ENCODE data around the gene PLEKHA4. TPM values are rescaled to one million over a fixed set of nuclear protein-coding genes. Genes with fewer than 3 reads are reported as not detected.
A peak's percentile ranks its signal among the peaks of the same experiment; 100 is the strongest.

Gene PLEKHA4
- total RNA-seq, 4 donors from 2014 or later, result 211 to 444 (median 282) TPM

DNA sequence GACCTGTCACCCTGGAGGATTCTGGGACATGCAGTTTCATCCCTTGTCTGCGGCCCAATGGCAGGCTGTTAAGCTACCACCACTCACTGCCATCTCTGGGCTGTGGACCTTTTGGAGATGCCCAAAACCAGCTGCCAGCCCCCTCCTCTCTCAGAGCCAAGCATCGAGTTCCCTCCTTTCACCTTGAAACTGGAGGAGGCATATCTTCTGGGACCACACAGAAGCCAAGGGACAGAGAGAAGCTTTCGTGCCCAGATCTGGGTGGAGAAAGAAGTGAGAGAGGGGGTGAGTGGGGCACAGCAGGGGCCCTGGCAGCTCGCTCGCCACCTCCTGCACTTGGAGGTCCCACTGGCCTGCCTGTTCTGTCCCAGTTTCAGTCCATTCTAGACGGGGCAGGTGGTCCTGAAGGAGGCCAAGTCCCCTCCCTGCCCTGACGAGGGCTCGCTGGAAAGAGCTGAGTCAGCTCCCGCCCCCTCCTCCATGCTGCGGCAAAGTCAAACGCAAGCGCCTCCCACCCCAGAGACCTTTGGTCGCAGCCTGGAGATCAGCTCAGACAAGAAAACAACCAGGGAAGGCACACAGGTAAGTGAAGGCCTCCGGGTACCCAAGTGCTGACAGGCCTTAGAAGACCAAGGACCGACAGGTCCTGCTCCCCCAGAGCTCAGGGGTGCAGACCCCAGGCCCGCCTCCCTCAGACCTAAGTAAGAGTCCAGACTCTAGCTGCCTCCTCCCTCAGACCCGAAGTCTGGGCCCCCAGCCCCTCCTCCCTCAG is 61.4 kb downstream of the PLEKHA4 start:
- TF ChIP-seq POLR2A (IDR thresholded peaks at IDR 0.05) (no peak), EP300 (IDR thresholded peaks at IDR 0.05) (no peak)
- TF ChIP-seq, protein P1, sequence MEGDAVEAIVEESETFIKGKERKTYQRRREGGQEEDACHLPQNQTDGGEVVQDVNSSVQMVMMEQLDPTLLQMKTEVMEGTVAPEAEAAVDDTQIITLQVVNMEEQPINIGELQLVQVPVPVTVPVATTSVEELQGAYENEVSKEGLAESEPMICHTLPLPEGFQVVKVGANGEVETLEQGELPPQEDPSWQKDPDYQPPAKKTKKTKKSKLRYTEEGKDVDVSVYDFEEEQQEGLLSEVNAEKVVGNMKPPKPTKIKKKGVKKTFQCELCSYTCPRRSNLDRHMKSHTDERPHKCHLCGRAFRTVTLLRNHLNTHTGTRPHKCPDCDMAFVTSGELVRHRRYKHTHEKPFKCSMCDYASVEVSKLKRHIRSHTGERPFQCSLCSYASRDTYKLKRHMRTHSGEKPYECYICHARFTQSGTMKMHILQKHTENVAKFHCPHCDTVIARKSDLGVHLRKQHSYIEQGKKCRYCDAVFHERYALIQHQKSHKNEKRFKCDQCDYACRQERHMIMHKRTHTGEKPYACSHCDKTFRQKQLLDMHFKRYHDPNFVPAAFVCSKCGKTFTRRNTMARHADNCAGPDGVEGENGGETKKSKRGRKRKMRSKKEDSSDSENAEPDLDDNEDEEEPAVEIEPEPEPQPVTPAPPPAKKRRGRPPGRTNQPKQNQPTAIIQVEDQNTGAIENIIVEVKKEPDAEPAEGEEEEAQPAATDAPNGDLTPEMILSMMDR (IDR thresholded peaks at IDR 0.05), result no peak
- WGBS, 2 donors, result 64 to 73% methylated on average over 14 to 17 of the region's 17 CpGs

DNA sequence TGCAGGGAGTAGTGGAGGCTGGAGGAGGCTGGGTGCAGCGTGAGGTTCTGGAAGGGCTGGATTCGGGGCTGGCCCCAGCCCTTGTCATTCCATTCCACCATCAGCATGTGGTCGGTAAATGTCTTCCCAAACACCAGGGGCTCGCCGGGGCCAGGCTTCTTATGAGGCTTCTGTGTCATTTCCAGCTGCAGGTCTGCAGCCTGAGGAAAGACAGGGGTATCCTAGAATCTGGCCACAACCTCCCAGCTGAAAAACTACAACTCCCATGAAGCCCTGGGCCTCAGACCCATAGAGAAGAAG is 61.9 kb downstream of the PLEKHA4 start:
- no peak for TF ChIP-seq POLR2A (IDR thresholded peaks at IDR 0.05)
- no peak for DNase-seq (ENCODE audit: low spot score in 2 of 2)
- 68 to 70% methylated on average over 4 to 5 of the region's 5 CpGs for WGBS, 2 donors
- H3K4me1 ChIP-seq, result peaks cover 0 to 28% (median 11%) of the 10 kb centered on the region in 4 donors
- no peaks in the 10 kb centered on the region for H3K27me3 ChIP-seq
- no peaks in the 10 kb centered on the region for H3K9me3 ChIP-seq
- H3K27ac ChIP-seq, result peak overlapping the region in 2 of 4 donors; percentile 48 to 66
- H3K36me3 ChIP-seq, result peaks cover 0 to 16% (median 0%) of the 10 kb centered on the region in 3 donors
- H3K4me3 ChIP-seq, result no peak overlapping the region

More for the DNA sequence above, 61.4 kb downstream of the PLEKHA4 start:
- H3K27me3 ChIP-seq, result no peaks in the 10 kb centered on the region
- no peak overlapping the region for H3K4me3 ChIP-seq
- DNase-seq (ENCODE audit: low spot score in 2 of 2), result no peak
- H3K4me1 ChIP-seq, result peaks cover 0 to 34% (median 11%) of the 10 kb centered on the region in 4 donors
- no peaks in the 10 kb centered on the region for H3K9me3 ChIP-seq
- peak overlapping the region in 3 of 4 donors; percentile 28 to 66 (median 48) for H3K27ac ChIP-seq
- H3K36me3 ChIP-seq, result peaks cover 0 to 16% (median 0%) of the 10 kb centered on the region in 3 donors

DNA sequence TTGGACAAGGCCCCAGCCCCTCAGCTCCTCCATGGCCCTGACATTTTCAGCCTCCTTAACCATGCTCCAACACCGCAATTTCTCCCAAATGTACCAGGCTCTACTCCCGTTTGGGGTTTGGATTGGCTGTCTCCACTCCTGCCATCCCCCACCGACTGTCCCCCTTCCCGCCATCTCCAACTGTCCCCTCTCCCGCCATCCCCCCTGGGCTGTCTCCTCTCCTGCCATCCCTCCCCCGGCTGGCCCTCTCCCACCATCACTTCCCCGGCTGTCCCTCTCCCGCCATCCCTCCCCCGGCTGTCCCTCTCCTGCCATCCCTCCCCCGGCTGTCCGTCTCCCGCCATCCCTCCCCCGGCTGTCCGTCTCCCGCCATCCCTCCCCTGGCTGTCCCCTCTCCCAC is 63.0 kb downstream of the PLEKHA4 start:
- H3K9me3 ChIP-seq, result no peaks in the 10 kb centered on the region
- no peak overlapping the region for H3K4me3 ChIP-seq
- DNase-seq (ENCODE audit: low spot score in 2 of 2), result no peak
- no peaks in the 10 kb centered on the region for H3K27me3 ChIP-seq
- peaks cover 0 to 27% (median 11%) of the 10 kb centered on the region in 4 donors for H3K4me1 ChIP-seq
- H3K27ac ChIP-seq, result peak overlapping the region in 2 of 4 donors; percentile 43 to 60
- TF ChIP-seq, protein P1 (IDR thresholded peaks at IDR 0.05), result no peak
- TF ChIP-seq POLR2A (IDR thresholded peaks at IDR 0.05), result no peak
- TF ChIP-seq EP300 (IDR thresholded peaks at IDR 0.05), result no peak
- peaks cover 0 to 16% (median 0%) of the 10 kb centered on the region in 3 donors for H3K36me3 ChIP-seq
- WGBS, 2 donors, result 85 to 87% methylated on average over 13 to 15 of the region's 15 CpGs

DNA sequence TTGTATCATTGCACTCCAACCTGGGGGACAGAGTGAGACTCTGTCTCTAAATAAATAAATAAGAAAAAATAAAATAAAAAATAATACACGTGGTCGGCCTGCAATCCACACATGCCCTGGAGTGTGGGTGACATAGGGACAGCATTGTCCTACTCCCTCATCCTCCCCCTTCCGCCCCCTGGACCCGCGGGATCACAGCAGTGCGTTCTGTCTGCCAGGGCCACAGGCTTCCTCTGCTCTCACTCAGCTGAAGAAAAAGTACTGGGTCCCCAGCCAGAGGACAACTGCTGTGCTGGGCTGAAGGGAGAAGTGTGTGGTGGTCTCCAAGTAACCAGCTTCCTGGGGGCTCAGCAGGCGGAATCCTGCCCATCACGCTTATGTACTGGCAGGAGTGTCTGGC is 63.9 kb downstream of the PLEKHA4 start:
- TF ChIP-seq EP300 (IDR thresholded peaks at IDR 0.05) (no peak), POLR2A (IDR thresholded peaks at IDR 0.05) (no peak)
- TF ChIP-seq, protein P1 (IDR thresholded peaks at IDR 0.05), result no peak

DNA sequence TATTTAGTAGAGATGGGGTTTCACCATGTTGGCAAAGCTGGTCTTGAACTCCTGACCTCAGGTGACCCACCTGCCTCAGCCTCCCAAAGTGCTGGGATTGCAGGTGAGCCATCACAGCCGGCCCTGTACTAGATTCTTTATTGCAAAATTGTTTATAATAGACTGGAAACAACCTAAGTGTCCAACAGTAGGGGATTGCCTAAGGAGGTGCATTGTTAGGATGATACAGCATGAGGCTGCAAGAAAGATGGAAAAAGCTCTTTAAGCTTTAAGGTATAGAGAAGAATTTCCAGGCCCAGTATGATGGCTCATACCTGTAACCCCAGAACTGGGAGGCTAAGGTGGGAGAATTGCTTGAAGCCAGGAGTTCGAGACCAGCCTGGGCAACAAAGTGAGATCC is 65.8 kb downstream of the PLEKHA4 start:
- Histone ChIP-seq H3K27ac (no peak overlapping the region), H3K27me3 (no peaks in the 10 kb centered on the region), H3K9me3 (no peaks in the 10 kb centered on the region), H3K4me1 (peaks cover 0 to 8% (median 3%) of the 10 kb centered on the region in 4 donors), H3K4me3 (no peak overlapping the region), H3K36me3 (peaks cover 0 to 34% (median 0%) of the 10 kb centered on the region in 3 donors)
- 94 to 98% methylated on average over 2 of the region's 2 CpGs for WGBS, 2 donors
- no peak for TF ChIP-seq POLR2A (IDR thresholded peaks at IDR 0.05)
- TF ChIP-seq, protein P1 (IDR thresholded peaks at IDR 0.05), result no peak
- TF ChIP-seq EP300 (IDR thresholded peaks at IDR 0.05), result no peak
- no peak for DNase-seq (ENCODE audit: low spot score in 2 of 2)

More for the DNA sequence above, 63.9 kb downstream of the PLEKHA4 start:
- peaks cover 0 to 23% (median 0%) of the 10 kb centered on the region in 3 donors for H3K36me3 ChIP-seq
- no peaks in the 10 kb centered on the region for H3K9me3 ChIP-seq
- 61 to 70% methylated on average over 8 of the region's 8 CpGs for WGBS, 2 donors
- DNase-seq (ENCODE audit: low spot score in 2 of 2), result no peak
- no peak overlapping the region for H3K4me3 ChIP-seq
- no peaks in the 10 kb centered on the region for H3K27me3 ChIP-seq
- H3K4me1 ChIP-seq, result peaks cover 0 to 17% (median 6%) of the 10 kb centered on the region in 4 donors
- H3K27ac ChIP-seq, result peak overlapping the region in 2 of 4 donors; percentile 43 to 60

Measured in tibial nerve (tissue), 4 donors.